Mammary epithelial cell (primary cell): ENCODE data around the gene RGS19.

Experiments
- CTCF ChIP-seq, 2 donors: IDR thresholded peaks in 1 of 2; conservative IDR thresholded peaks in 1 of 2; 2 replicates each; pipeline ENCODE4 v1.5.1; 2011 to 2012; ENCODE audit warnings: inconsistent platforms in 2 of 2, low read length in 2 of 2, mild to moderate bottlenecking in 2 of 2, control low read depth in 1 of 2, low read depth in 1 of 2; ENCODE audit not compliant: insufficient read depth in 1 of 2; ENCODE audit errors: extremely low read depth in 1 of 2
- EZH2 ChIP-seq: IDR thresholded peaks from 2 replicates; pipeline ENCODE4 v1.6.1; 2012; ENCODE audit warnings: low read length, inconsistent platforms, borderline replicate concordance

- TF ChIP-seq CTCF (conservative IDR thresholded peaks at IDR 0.05 in 1 of 2, IDR thresholded peaks at IDR 0.05 in 1 of 2; ENCODE audit: extremely low read depth in 1 of 2, insufficient read depth in 1 of 2, low read depth in 1 of 2, low read length in 2 of 2) (no peak), EZH2 (no peak)
Observed at GRCh38 chr20:64081624-64081964, 2.3 kb upstream of the RGS19 start.
